HG03064 (cell line): ENCODE measurements around the gene ZNF141.
"Not testable (repeated sequence)": the region's sequence is repeated elsewhere in the genome, so short reads cannot be mapped to it uniquely, and the experiment has no call there.

Source experiments
- ATAC-seq: cut with Tn5 transposase; IDR thresholded peaks from one replicate; pipeline ENCODE4 v1.9.1; 2021; ENCODE audit warnings: low read depth; ENCODE audit not compliant: unreplicated experiment

ZNF141 gene

GRCh38 chr4:337143-337931, at the start of gene ZNF141:
TSS of gene ZNF141 (plus strand) at chr4:337814. CDS start at chr4:337984, 170 bp downstream.
- peak; percentile 91 for ATAC-seq

GRCh38 chr4:288891-289290, 48.7 kb upstream of the ZNF141 start:
- ATAC-seq, result no peak

GRCh38 chr4:294732-295131, 42.9 kb upstream of the ZNF141 start:
- no peak for ATAC-seq

- ATAC-seq, result no peak
Observed at GRCh38 chr4:302381-302780, 35.2 kb upstream of the ZNF141 start.

- ATAC-seq, result not testable (repeated sequence)
Observed at GRCh38 chr4:304516-304915, 33.1 kb upstream of the ZNF141 start.

- no peak for ATAC-seq
Observed at GRCh38 chr4:304969-305680, 32.5 kb upstream of the ZNF141 start, which contains the start of gene ZNF732. TSS of gene ZNF732 (minus strand) at chr4:305474. CDS start at chr4:305310, 164 bp downstream.

GRCh38 chr4:306551-306961, 31.1 kb upstream of the ZNF141 start:
- no peak for ATAC-seq

GRCh38 chr4:309807-310206, 27.8 kb upstream of the ZNF141 start:
- no peak for ATAC-seq

- no peak for ATAC-seq
Observed at GRCh38 chr4:314296-314903, 23.2 kb upstream of the ZNF141 start.

GRCh38 chr4:328729-329128, 8.9 kb upstream of the ZNF141 start:
- ATAC-seq, result no peak

- ATAC-seq, result no peak
Observed at GRCh38 chr4:335515-335914, 2.1 kb upstream of the ZNF141 start.

- ATAC-seq, result peak; percentile 4
Observed at GRCh38 chr4:336099-336892, 1.3 kb upstream of the ZNF141 start.

GRCh38 chr4:336893-337142, 796 bp upstream of the ZNF141 start:
- peak; percentile 7 for ATAC-seq

GRCh38 chr4:337932-338758, 531 bp downstream of the ZNF141 start:
- ATAC-seq, result peak; percentile 27

GRCh38 chr4:338759-339097, 1.1 kb downstream of the ZNF141 start:
- ATAC-seq, result no peak

- ATAC-seq, result no peak
Observed at GRCh38 chr4:340011-340410, 2.4 kb downstream of the ZNF141 start.

- ATAC-seq, result no peak
Observed at GRCh38 chr4:373062-373839, 35.6 kb downstream of the ZNF141 start.

GRCh38 chr4:374298-375160, 36.9 kb downstream of the ZNF141 start:
- ATAC-seq, result no peak
